HG03135 (cell line): ENCODE data around the gene SLC35A1.
"Not testable (repeated sequence)": the region's sequence is repeated elsewhere in the genome, so short reads cannot be mapped to it uniquely, and the experiment has no call there.

Experiments
- ATAC-seq: cut with Tn5 transposase; IDR thresholded peaks from one replicate; pipeline ENCODE4 v1.9.1; 2021; ENCODE audit warnings: mild to moderate bottlenecking, moderate library complexity; ENCODE audit not compliant: unreplicated experiment

The SLC35A1 gene

GRCh38 chr6:87472525-87473418 is at the start of gene SLC35A1:
SLC35A1 (plus strand) TSS chr6:87472974; CDS start chr6:87473004, 30 bp downstream.
- ATAC-seq, result peak; percentile 96

GRCh38 chr6:87426789-87427188 is 46.0 kb upstream of the SLC35A1 start:
- ATAC-seq, result no peak

GRCh38 chr6:87430499-87430898 is 42.3 kb upstream of the SLC35A1 start:
- no peak for ATAC-seq

GRCh38 chr6:87431263-87431662 is 41.5 kb upstream of the SLC35A1 start:
- ATAC-seq, result no peak

GRCh38 chr6:87436435-87436834 is 36.3 kb upstream of the SLC35A1 start:
- ATAC-seq, result no peak

- no peak for ATAC-seq
Observed at GRCh38 chr6:87441711-87442110, 31.1 kb upstream of the SLC35A1 start.

GRCh38 chr6:87444362-87444761 is 28.4 kb upstream of the SLC35A1 start:
- no peak for ATAC-seq

GRCh38 chr6:87465051-87465450 is 7.7 kb upstream of the SLC35A1 start:
- no peak for ATAC-seq

- peak; percentile 68 for ATAC-seq
Observed at GRCh38 chr6:87473419-87473903, 687 bp downstream of the SLC35A1 start.

GRCh38 chr6:87481931-87482330 is 9.2 kb downstream of the SLC35A1 start:
- no peak for ATAC-seq

- no peak for ATAC-seq
Observed at GRCh38 chr6:87482366-87482765, 9.6 kb downstream of the SLC35A1 start.

GRCh38 chr6:87483929-87484328 is 11.2 kb downstream of the SLC35A1 start:
- no peak for ATAC-seq

- no peak for ATAC-seq
Observed at GRCh38 chr6:87484491-87484890, 11.7 kb downstream of the SLC35A1 start.

- no peak for ATAC-seq
Observed at GRCh38 chr6:87487555-87487954, 14.8 kb downstream of the SLC35A1 start.

GRCh38 chr6:87489326-87489725 is 16.6 kb downstream of the SLC35A1 start:
- ATAC-seq, result not testable (repeated sequence)

GRCh38 chr6:87494761-87495422 is 22.1 kb downstream of the SLC35A1 start:
- ATAC-seq, result peak; percentile 92

GRCh38 chr6:87498048-87498447 is 25.3 kb downstream of the SLC35A1 start:
- no peak for ATAC-seq

- ATAC-seq, result no peak
Observed at GRCh38 chr6:87501809-87502572, 29.2 kb downstream of the SLC35A1 start.

- no peak for ATAC-seq
Observed at GRCh38 chr6:87504441-87504840, 31.7 kb downstream of the SLC35A1 start.

- no peak for ATAC-seq
Observed at GRCh38 chr6:87514831-87515230, 42.1 kb downstream of the SLC35A1 start.

- no peak for ATAC-seq
Observed at GRCh38 chr6:87518453-87518852, 45.7 kb downstream of the SLC35A1 start.
